ENCODE measurements around the gene KRTAP10-1. TPM values are rescaled to one million over a fixed set of nuclear protein-coding genes. Genes with fewer than 3 reads are reported as not detected.

The KRTAP10-1 gene
- total and polyA plus RNA-seq, 9 of the 15 experiments (the other 6 are each of a cell fraction or from before 2014, with no cell fraction given): not detected

DNA sequence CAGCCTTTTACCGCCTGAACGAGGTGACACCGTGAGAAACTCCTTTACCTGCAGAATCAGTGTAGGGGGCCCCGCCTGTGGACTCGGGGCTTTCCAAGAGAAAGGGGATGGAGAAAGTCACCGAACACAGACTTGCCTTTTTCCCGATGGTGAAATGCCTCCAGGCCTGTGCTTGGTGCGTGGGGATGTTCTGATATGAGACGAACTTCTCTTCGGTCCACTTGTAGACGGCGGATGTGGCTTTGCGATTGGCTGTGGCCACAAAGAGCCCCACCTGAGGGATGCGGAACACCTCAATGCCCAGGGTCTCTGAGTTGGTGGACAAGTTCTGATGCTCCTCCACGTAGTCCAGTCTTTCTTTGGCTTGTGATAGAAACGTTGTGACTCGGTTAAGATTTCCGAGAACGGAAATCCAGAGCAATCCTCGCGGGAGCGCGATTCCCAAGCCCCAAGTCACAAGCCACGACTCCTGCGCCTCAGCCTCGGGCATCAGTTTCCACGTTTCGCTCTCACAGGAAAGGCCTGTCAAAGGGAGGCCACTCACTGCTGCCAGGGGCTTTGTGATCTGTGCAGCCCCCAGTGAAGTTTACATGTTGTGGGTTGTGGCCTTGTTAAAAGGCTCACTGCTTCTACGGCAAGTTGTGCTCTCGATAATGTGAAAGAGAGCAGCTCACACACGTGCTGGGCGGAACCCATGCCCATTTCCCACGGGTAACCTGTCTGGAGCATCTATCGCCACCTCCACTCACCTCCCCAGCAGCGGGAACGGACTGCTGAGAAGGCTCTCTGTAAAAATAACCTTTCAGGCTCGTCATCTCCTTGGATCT lies 12.6 kb downstream of the KRTAP10-1 start:
- H3K36me3 ChIP-seq (ENCODE audit: control insufficient read depth, insufficient read depth, low read length): no peaks in the 10 kb centered on the region
- in situ Hi-C loops (cut with MboI) (no loop called here), intact Hi-C loops (cut with micrococcal nuclease) (no loop called here)
- H3K9me1 ChIP-seq (ENCODE audit: control insufficient read depth, insufficient read depth, low read length): no peaks in the 10 kb centered on the region
- H4K20me1 ChIP-seq (replicated peaks; ENCODE audit: control insufficient read depth, insufficient read depth, low read length): peaks cover 18% of the 10 kb centered on the region; the same call in 1 of the 2 replicates
- peaks cover 40 to 74% of the 10 kb centered on the region in 2 experiments for H3K27me3 ChIP-seq (ENCODE audit: control insufficient read depth in 2 of 2, insufficient read depth in 2 of 2, low read length in 2 of 2)
- H3K9ac ChIP-seq (ENCODE audit: insufficient read depth in 1 of 2, low read depth in 2 of 2, low read length in 2 of 2): no peak overlapping the region
- 1% methylated on average over 37 of the region's 37 CpGs for WGBS (ENCODE audit: insufficient coverage, low coverage, missing lambda C conversion rate)
- ChIA-PET CTCF (ENCODE audit: low intra/inter-chr PET ratio) (no interaction called here), POLR2A (interaction anchor here (0.5 kb wide), 1 partner anchor 41 kb away, joined by 3 read pairs; no protein-coding TSS in a partner anchor)
- H3K4me3 ChIP-seq: no peak overlapping the region
- TF ChIP-seq RBM22 (IDR thresholded peaks at IDR 0.05; ENCODE audit: low read depth, low read length, poor library complexity, severe bottlenecking) (no peak), ZNF124 (CRISPR knock-in tag; IDR thresholded peaks at IDR 0.05) (no peak)
- TF ChIP-seq, protein P1, sequence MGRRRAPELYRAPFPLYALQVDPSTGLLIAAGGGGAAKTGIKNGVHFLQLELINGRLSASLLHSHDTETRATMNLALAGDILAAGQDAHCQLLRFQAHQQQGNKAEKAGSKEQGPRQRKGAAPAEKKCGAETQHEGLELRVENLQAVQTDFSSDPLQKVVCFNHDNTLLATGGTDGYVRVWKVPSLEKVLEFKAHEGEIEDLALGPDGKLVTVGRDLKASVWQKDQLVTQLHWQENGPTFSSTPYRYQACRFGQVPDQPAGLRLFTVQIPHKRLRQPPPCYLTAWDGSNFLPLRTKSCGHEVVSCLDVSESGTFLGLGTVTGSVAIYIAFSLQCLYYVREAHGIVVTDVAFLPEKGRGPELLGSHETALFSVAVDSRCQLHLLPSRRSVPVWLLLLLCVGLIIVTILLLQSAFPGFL (CRISPR knock-in tag; IDR thresholded peaks at IDR 0.05): no peak
- no peak for DNase-seq (ENCODE audit: extremely low read depth in 1 of 4, low spot score in 3 of 4)
- no peak overlapping the region for H2AFZ ChIP-seq (ENCODE audit: low read depth, low read length)
- no TSS peak for BruUV-seq (replicated peaks)
- no peaks in the 10 kb centered on the region for H3K79me2 ChIP-seq (ENCODE audit: control insufficient read depth, insufficient read depth, low read length)
- ATAC-seq: no peak
- H3K9me3 ChIP-seq (replicated peaks; ENCODE audit: control insufficient read depth, insufficient read depth, low read depth, low read length): peaks cover 21% of the 10 kb centered on the region; the same call in 1 of the 2 replicates
- no peak overlapping the region for H3K27ac ChIP-seq (ENCODE audit: extremely low read depth, low read depth, low read length)
- H3K4me1 ChIP-seq (replicated peaks in 1 of 2; ENCODE audit: control insufficient read depth in 2 of 2, insufficient read depth in 2 of 2, low read length in 2 of 2): peaks cover 0 to 11% of the 10 kb centered on the region in 2 experiments; a peak in 1 of 5 replicates
- no peak for FAIRE-seq
- H3K4me2 ChIP-seq (ENCODE audit: insufficient read depth, low read length): no peak overlapping the region

All from K562 (cell line).